ENCODE data around the gene SLC25A23.

SLC25A23 gene

GRCh38 chr19:6484831-6485230 lies 25.2 kb upstream of the SLC25A23 start:
- no peak overlapping the region for H3K27ac ChIP-seq
- TF ChIP-seq CTCF (IDR thresholded peaks at IDR 0.05) (no peak), ZFX (IDR thresholded peaks at IDR 0.05; ENCODE audit: borderline replicate concordance) (no peak)

- H3K27ac ChIP-seq = no peak overlapping the region
- TF ChIP-seq CTCF (IDR thresholded peaks at IDR 0.05) (no peak), ZFX (IDR thresholded peaks at IDR 0.05; ENCODE audit: borderline replicate concordance) (no peak)
Measured at GRCh38 chr19:6484230-6484629, 24.6 kb upstream of the SLC25A23 start.

GRCh38 chr19:6483235-6483634 lies 23.6 kb upstream of the SLC25A23 start:
- H3K27ac ChIP-seq = no peak overlapping the region
- TF ChIP-seq CTCF (IDR thresholded peaks at IDR 0.05) (no peak), ZFX (IDR thresholded peaks at IDR 0.05; ENCODE audit: borderline replicate concordance) (no peak)

- TF ChIP-seq CTCF (IDR thresholded peaks at IDR 0.05) (no peak), ZFX (IDR thresholded peaks at IDR 0.05; ENCODE audit: borderline replicate concordance) (no peak)
- H3K27ac ChIP-seq = no peak overlapping the region
Measured at GRCh38 chr19:6482343-6482686, 22.7 kb upstream of the SLC25A23 start.

GRCh38 chr19:6481541-6482342 lies 22.1 kb upstream of the SLC25A23 start, which contains the start of gene DENND1C:
TSS of gene DENND1C (minus strand) at chr19:6481787. CDS start at chr19:6481695, 92 bp downstream.
- no peak within 1 kb of the TSS for H3K27ac ChIP-seq
- TF ChIP-seq CTCF (IDR thresholded peaks at IDR 0.05) (peak; percentile 74), ZFX (IDR thresholded peaks at IDR 0.05; ENCODE audit: borderline replicate concordance) (no peak)

GRCh38 chr19:6480848-6481415 lies 21.3 kb upstream of the SLC25A23 start:
- TF ChIP-seq CTCF (IDR thresholded peaks at IDR 0.05) (no peak), ZFX (IDR thresholded peaks at IDR 0.05; ENCODE audit: borderline replicate concordance) (no peak)
- H3K27ac ChIP-seq = no peak overlapping the region

- H3K27ac ChIP-seq = no peak overlapping the region
- no peak for TF ChIP-seq ZFX (IDR thresholded peaks at IDR 0.05; ENCODE audit: borderline replicate concordance)
- TF ChIP-seq CTCF (IDR thresholded peaks at IDR 0.05) = no peak
Measured at GRCh38 chr19:6479836-6480398, 20.3 kb upstream of the SLC25A23 start.
